HPDE6-E6E7 (cell line): ENCODE results near the gene SYNPO2L.
"Not testable (repeated sequence)": the region's sequence is repeated elsewhere in the genome, so short reads cannot be mapped to it uniquely, and the experiment has no call there.

Experiments used
- DNase-seq: peaks from one replicate; pipeline ENCODE4 v3.0.0; 2011; ENCODE audit warnings: missing footprints; ENCODE audit errors: extremely low spot score

Gene SYNPO2L, protein sequence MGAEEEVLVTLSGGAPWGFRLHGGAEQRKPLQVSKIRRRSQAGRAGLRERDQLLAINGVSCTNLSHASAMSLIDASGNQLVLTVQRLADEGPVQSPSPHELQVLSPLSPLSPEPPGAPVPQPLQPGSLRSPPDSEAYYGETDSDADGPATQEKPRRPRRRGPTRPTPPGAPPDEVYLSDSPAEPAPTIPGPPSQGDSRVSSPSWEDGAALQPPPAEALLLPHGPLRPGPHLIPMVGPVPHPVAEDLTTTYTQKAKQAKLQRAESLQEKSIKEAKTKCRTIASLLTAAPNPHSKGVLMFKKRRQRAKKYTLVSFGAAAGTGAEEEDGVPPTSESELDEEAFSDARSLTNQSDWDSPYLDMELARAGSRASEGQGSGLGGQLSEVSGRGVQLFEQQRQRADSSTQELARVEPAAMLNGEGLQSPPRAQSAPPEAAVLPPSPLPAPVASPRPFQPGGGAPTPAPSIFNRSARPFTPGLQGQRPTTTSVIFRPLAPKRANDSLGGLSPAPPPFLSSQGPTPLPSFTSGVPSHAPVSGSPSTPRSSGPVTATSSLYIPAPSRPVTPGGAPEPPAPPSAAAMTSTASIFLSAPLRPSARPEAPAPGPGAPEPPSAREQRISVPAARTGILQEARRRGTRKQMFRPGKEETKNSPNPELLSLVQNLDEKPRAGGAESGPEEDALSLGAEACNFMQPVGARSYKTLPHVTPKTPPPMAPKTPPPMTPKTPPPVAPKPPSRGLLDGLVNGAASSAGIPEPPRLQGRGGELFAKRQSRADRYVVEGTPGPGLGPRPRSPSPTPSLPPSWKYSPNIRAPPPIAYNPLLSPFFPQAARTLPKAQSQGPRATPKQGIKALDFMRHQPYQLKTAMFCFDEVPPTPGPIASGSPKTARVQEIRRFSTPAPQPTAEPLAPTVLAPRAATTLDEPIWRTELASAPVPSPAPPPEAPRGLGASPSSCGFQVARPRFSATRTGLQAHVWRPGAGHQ

GRCh38 chr10:73655990-73656298 is at the start of gene SYNPO2L:
SYNPO2L (minus strand) TSS chr10:73656029; CDS start chr10:73655922, 107 bp downstream.
- no peak for DNase-seq

GRCh38 chr10:73703924-73704323 is 48.1 kb upstream of the SYNPO2L start:
- not testable (repeated sequence) for DNase-seq

DNA sequence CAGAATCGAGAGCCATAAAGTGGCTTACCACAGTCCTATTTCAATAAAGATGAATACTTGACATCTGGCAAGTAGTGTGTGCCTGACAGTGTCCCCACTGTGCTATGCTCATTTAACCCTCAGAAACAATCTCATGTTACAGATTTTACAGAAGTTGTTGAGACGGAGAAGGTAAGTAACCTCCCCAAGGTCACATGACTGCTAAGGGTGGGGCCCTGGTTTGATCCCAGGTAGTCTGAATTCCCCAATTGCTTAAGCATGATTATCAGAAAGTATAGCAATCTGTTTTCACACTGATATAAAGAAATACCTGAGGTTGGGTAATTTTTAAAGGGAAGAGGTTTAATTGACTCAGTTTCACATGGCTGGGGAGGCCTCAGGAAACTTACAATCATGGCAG is 43.0 kb upstream of the SYNPO2L start:
- not testable (repeated sequence) for DNase-seq

GRCh38 chr10:73697675-73698159 is 41.9 kb upstream of the SYNPO2L start, which contains the start of gene AGAP5:
AGAP5 (minus strand) TSS chr10:73698109; CDS start chr10:73697755, 354 bp downstream.
- not testable (repeated sequence) for DNase-seq

DNA sequence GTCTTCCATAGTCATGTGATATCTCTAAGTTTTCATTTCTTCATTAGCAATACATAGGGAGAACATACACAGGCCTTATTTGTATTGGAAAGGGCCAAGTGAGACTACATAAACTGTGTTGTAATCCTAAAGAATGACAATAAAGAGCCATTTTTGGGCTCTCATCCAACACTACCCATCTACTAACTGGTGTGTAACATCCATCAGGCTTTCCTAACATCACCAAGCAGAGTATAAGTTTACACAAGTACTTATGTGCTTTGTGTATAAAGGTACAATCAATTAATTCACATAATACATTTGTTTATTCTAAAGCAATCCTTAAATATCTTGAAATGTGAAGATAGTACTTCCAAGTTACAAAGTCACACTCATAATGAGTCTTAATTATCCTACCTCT is 39.5 kb upstream of the SYNPO2L start:
- DNase-seq: not testable (repeated sequence)

- DNase-seq: not testable (repeated sequence)
These were observed 34.9 kb upstream of the SYNPO2L start for GRCh38 chr10:73690755-73691154.

- DNase-seq: not testable (repeated sequence)
These were observed 33.8 kb upstream of the SYNPO2L start for GRCh38 chr10:73689596-73689995.

GRCh38 chr10:73687641-73688040 is 31.8 kb upstream of the SYNPO2L start:
- DNase-seq: not testable (repeated sequence)

DNA sequence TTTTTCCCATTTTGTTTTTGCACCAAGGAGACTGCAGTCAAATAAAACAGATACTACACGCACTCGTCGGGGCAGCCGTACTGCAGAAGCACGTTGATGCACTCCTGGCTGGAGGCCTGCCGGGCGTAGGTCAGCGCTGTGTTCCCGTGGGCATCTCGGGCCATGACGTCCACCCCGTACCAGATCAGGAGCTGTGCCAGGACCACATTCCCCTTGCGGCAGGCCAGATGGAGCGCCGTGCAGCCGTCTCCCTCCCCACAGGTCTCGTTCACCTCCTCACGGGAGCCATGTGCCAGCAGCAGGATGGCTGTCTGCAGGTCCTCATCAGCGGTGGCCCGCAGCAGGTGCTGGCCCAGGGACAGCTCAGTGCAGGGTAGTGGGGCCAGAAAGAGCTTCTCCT is 18.7 kb upstream of the SYNPO2L start:
- DNase-seq: not testable (repeated sequence)

DNA sequence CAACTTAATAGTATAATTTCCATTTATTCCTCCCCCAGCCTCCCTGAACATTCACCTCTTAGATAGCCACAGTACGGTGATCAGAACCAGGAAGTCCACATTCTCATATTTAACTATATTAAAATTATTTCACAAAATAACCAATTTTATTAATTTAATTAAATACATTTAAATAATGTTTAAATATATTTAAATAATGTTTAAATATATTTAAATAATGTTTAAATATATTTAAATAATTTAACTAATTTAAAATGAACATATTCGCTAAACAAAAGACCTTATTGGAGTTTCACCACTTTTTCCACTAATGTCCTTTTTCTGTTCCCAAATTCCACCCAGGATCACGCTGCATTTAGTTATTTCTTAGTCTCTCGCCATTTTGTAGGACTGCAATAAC is 12.5 kb upstream of the SYNPO2L start:
- not testable (repeated sequence) for DNase-seq

- not testable (repeated sequence) for DNase-seq
These were observed 10.5 kb upstream of the SYNPO2L start for GRCh38 chr10:73666153-73666809.

- DNase-seq: not testable (repeated sequence)
These were observed 9.8 kb upstream of the SYNPO2L start for GRCh38 chr10:73665581-73665980.

GRCh38 chr10:73664156-73665040 is 8.6 kb upstream of the SYNPO2L start:
- not testable (repeated sequence) for DNase-seq

DNA sequence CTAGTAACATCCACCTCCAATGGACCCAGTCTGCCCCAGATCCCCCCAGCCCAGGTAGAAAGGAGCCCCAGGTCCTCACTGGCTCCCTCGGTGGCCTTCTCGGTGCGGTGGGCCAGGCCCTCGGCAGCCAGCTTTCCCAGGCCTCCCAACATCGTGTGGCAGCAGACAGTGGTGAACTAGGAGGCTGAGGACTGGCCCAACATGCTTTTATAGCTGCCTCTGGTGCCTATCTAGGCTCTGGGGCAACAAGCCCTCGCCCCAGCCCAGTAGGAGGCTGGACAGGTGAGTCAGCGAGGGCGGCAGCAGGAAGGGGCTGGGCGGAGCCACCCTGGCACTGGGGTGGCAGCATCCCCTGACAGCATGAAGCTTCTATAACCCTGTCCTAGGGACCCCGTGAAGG is 7.8 kb upstream of the SYNPO2L start:
- DNase-seq: not testable (repeated sequence)

- not testable (repeated sequence) for DNase-seq
These were observed 6.9 kb upstream of the SYNPO2L start for GRCh38 chr10:73662705-73663104.

- DNase-seq: no peak
These were observed 406 bp downstream of the SYNPO2L start for GRCh38 chr10:73655257-73655989.

GRCh38 chr10:73653701-73654100 is 2.1 kb downstream of the SYNPO2L start:
- no peak for DNase-seq

- no peak for DNase-seq
These were observed 2.6 kb downstream of the SYNPO2L start for GRCh38 chr10:73653195-73653594.

DNA sequence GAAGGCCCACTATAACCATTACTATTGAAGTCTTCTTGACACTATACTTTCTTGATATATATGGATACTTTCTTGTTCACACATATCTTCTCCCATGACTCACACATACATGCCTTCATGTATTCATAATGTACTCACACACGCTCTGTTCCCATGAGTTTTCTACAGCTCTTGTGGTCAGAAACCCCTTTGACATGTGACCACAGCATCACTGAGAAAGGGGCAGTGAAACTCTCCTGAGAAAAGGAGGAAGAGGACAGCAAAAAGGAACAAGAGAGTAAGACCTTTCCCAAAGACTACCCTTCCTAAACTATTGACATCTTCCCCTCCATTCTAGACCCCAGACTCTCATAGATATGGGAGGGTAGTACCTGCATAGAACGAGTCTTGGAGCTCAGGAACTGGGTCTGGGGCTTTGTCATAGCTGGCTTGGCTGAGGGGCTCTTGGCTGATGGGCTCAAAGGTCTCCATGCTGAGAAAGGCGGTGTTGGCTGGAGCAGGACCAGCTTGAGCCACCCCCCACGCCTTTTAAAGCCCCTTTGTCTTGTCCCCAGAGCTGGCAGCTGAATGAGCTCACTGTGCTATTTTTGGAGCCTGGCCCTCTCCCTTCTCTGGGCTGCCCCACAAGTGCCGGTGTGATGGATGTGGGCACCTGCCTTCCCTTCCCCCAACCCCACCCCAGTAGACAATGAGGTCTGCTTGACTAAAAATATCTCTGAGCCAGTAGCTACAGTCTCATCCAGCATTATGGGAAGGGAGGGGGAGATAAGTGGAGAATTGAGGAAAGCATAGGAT is 5.1 kb downstream of the SYNPO2L start:
- no peak for DNase-seq
